Stimulated activated CD4-positive, alpha-beta T cell treated with anti-CD3 and anti-CD28 coated beads, Interleukin-4, amount 100 ng/mL, for 24 hours (primary cell): ENCODE data around the gene FAM200C.

ENCODE experiments used
- DNase-seq: peaks from one replicate; pipeline ENCODE4 v3.0.0-alpha.2; 2020

Gene FAM200C

GRCh38 chr5:160399402-160400353 lies at the start of gene FAM200C:
TSS of gene FAM200C (minus strand) at chr5:160400054. CDS start at chr5:160395490, 4,564 bp downstream.
- peak; percentile 77 for DNase-seq

GRCh38 chr5:160449458-160449857 lies 49.6 kb upstream of the FAM200C start:
- no peak for DNase-seq

GRCh38 chr5:160448886-160449285 lies 49.0 kb upstream of the FAM200C start:
- no peak for DNase-seq

- DNase-seq = no peak
These were observed 45.9 kb upstream of the FAM200C start for GRCh38 chr5:160445751-160446150.

DNA sequence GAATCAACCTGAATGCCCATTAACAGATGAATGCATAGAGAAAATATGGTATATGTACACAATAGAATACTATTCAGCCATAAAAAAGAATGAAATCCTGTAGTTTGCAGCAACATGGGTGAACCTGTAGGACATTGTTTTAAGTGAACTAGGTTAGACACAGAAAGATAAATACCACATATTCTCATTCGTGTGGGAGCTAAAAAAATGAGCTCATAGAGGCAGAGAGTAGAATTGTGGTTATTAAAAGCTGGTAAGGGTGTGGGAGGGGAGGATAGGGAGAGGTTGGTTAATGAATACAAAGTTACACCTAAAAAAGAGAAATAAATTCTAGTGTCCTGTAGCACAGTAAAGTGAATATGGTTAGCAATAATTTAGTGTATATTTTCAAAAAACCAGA lies 45.3 kb upstream of the FAM200C start:
- no peak for DNase-seq

- no peak for DNase-seq
These were observed 44.6 kb upstream of the FAM200C start for GRCh38 chr5:160444407-160444806.

- no peak for DNase-seq
These were observed 43.1 kb upstream of the FAM200C start for GRCh38 chr5:160442824-160443431.

DNA sequence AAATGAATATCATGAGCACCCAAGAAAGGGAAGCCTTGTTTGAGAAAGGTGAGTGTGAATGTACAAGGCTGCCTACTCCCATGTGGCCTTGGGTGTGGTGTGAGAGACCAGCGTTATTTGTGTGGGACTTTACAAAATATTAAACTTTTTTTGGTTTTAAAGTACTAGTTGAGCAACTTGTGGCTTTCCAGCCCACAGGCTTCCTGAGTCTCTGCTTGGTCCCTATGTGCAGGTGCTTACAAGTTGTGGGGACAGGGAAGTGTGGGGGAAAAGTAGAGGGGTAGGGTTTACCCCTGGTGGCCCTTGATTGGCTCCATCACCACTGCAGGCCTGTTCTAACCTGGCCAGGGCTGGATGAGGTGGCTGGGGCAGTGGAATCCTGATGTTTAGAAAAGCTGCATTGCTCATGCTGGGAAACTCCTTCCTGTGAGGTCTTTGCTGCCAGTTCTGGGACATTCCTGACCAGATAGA lies 41.5 kb upstream of the FAM200C start:
- DNase-seq = no peak

GRCh38 chr5:160439205-160439600 lies 39.3 kb upstream of the FAM200C start:
- DNase-seq = peak; percentile 92

- DNase-seq = peak; percentile 74
These were observed 38.7 kb upstream of the FAM200C start for GRCh38 chr5:160438316-160439204.

- no peak for DNase-seq
These were observed 37.4 kb upstream of the FAM200C start for GRCh38 chr5:160437271-160437670.

- DNase-seq = peak; percentile 22
These were observed 36.8 kb upstream of the FAM200C start for GRCh38 chr5:160436661-160437060.

- DNase-seq = no peak
These were observed 36.2 kb upstream of the FAM200C start for GRCh38 chr5:160436017-160436416.

- no peak for DNase-seq
These were observed 35.7 kb upstream of the FAM200C start for GRCh38 chr5:160435532-160435931.

- DNase-seq = peak; percentile 19
These were observed 34.2 kb upstream of the FAM200C start for GRCh38 chr5:160434022-160434531.

GRCh38 chr5:160432787-160433186 lies 32.9 kb upstream of the FAM200C start:
- no peak for DNase-seq

GRCh38 chr5:160432196-160432595 lies 32.3 kb upstream of the FAM200C start:
- DNase-seq = no peak

GRCh38 chr5:160427607-160428006 lies 27.8 kb upstream of the FAM200C start:
- no peak for DNase-seq

DNA sequence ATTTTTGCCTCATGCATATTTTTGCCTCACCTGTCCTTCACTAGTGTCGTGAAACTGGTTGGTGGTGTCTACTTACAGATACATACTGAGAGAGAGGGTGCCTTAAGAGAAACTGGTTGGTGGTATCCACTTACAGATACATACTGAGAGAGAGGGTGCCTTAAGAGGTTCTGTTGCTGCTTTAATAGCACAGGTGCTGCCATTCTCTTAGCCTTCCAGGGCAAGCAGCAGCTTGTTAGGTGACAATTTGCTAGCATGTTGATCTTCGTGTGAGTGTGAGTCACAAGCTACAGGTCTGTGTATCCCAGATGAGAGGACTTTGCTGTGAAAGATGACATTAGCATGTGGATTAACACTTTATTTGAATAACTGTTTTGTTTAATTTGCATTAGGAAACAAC lies 23.2 kb upstream of the FAM200C start:
- no peak for DNase-seq

GRCh38 chr5:160421625-160422258 lies 21.9 kb upstream of the FAM200C start, which contains the start of gene PTTG1:
TSS of gene PTTG1 (plus strand) at chr5:160421855. CDS start at chr5:160422313, 458 bp downstream.
- peak; percentile 91 for DNase-seq

DNA sequence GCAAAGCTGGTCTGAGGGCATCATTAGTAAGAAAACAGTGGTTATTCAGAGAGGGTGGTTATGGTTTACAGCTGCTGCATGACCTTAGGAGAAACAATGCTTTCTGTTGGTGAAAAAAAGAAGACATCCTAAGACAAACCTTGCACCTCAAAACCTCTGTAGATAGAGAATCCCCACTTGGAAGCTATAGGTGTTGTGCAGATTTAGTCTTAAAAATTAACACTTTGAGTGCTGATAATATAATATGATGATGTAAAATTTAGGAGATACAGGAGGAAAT lies 20.4 kb upstream of the FAM200C start:
- DNase-seq = no peak
